NCI-H748 treated with DMSO at 0.1 percent for 48 hours (cell line): Measurements from ENCODE around the gene C6.

Experiments used
- DNase-seq: peaks from one replicate; lab custom pipeline; 2025; lab: John Stamatoyannopoulos, UW

Gene C6

GRCh38 chr5:41120600-41120999 lies 92.7 kb downstream of the C6 start:
- no peak for DNase-seq

GRCh38 chr5:41118177-41118576 lies 95.2 kb downstream of the C6 start:
- no peak for DNase-seq

- DNase-seq = no peak
These were observed 98.1 kb downstream of the C6 start for GRCh38 chr5:41115281-41115680.

GRCh38 chr5:41112486-41113455 lies 100.6 kb downstream of the C6 start:
- no peak for DNase-seq

GRCh38 chr5:41109186-41109585 lies 104.1 kb downstream of the C6 start:
- no peak for DNase-seq

- no peak for DNase-seq
These were observed 111.0 kb downstream of the C6 start for GRCh38 chr5:41102341-41102740.

GRCh38 chr5:41097642-41098041 lies 115.7 kb downstream of the C6 start:
- no peak for DNase-seq

GRCh38 chr5:41095324-41096101 lies 117.8 kb downstream of the C6 start:
- no peak for DNase-seq

GRCh38 chr5:41094871-41095270 lies 118.5 kb downstream of the C6 start:
- DNase-seq = no peak

- DNase-seq = no peak
These were observed 119.5 kb downstream of the C6 start for GRCh38 chr5:41093803-41094202.
